HL-60 (cell line): Measurements from ENCODE around the gene OTUB1.

Source experiments
- DNase-seq, 2 experiments: peaks; one replicate each; pipeline ENCODE4 v3.0.0-alpha.2; 2010 to 2020; ENCODE audit warnings: low read depth in 1 of 2, low spot score in 1 of 2
- H3K27ac ChIP-seq: fragments of 250-450 bp; sonication (Bioruptor Pico); replicated peaks from 2 replicates; pipeline ENCODE4 v1.5.1; 2020; ENCODE audit warnings: mild to moderate bottlenecking, moderate library complexity
- H3K27me3 ChIP-seq: fragments of 250-450 bp; sonication (Bioruptor Pico); 2 replicates; pipeline ENCODE4 v1.5.1; 2021; ENCODE audit warnings: mild to moderate bottlenecking, moderate library complexity; ENCODE audit not compliant: insufficient read depth, poor library complexity, severe bottlenecking
- H3K4me3 ChIP-seq: replicated peaks from 2 replicates; pipeline ENCODE4 v1.5.1; 2011; ENCODE audit warnings: mild to moderate bottlenecking, control low read depth, low read length; ENCODE audit not compliant: insufficient read depth
- GABPA ChIP-seq: IDR thresholded peaks from 2 replicates; pipeline ENCODE4 v1.6.1; 2012; ENCODE audit warnings: low read depth
- POLR2AphosphoS5 ChIP-seq: IDR thresholded peaks from 2 replicates; pipeline ENCODE4 v1.6.1; 2012; ENCODE audit warnings: low read depth
- SPI1 ChIP-seq: IDR thresholded peaks from 2 replicates; pipeline ENCODE4 v1.6.1; 2012; ENCODE audit warnings: low read depth, mild to moderate bottlenecking, borderline replicate concordance
- TF ChIP-seq, protein P1 (sequence below): IDR thresholded peaks from 2 replicates; pipeline ENCODE4 v1.6.1; 2012; ENCODE audit warnings: low read depth; ENCODE audit not compliant: insufficient replicate concordance
- TF ChIP-seq, protein P2 (sequence below): IDR thresholded peaks from one replicate; pipeline ENCODE4 v1.5.1; 2011; ENCODE audit warnings: low read length, control low read depth, inconsistent platforms; ENCODE audit not compliant: insufficient read depth

The OTUB1 gene

DNA sequence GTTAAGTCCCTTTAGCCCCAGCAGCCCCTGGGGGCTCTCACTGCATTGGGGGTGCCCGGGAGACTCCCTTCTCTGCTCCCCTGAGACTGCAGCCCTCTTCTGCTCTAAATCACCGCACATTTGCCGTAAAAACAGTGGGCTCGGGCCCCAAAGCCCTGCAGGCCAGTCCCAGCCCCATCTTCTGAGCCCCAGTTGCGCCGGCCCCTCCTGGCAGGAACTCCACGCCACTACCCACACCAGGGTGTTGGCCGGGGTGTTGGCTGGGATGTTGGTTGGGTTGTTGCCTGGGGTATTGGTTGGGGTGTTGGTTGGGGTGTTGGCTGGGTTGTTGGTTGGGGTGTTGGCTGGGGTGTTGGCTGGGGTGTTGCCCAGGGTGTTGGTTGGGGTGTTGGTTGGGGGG is 23.5 kb downstream of the OTUB1 start:
- H3K27ac ChIP-seq: no peak overlapping the region
- no peaks in the 10 kb centered on the region for H3K27me3 ChIP-seq
- no peak overlapping the region for H3K4me3 ChIP-seq
- TF ChIP-seq GABPA (no peak), SPI1 (no peak), POLR2AphosphoS5 (no peak)
- TF ChIP-seq, protein P1, sequence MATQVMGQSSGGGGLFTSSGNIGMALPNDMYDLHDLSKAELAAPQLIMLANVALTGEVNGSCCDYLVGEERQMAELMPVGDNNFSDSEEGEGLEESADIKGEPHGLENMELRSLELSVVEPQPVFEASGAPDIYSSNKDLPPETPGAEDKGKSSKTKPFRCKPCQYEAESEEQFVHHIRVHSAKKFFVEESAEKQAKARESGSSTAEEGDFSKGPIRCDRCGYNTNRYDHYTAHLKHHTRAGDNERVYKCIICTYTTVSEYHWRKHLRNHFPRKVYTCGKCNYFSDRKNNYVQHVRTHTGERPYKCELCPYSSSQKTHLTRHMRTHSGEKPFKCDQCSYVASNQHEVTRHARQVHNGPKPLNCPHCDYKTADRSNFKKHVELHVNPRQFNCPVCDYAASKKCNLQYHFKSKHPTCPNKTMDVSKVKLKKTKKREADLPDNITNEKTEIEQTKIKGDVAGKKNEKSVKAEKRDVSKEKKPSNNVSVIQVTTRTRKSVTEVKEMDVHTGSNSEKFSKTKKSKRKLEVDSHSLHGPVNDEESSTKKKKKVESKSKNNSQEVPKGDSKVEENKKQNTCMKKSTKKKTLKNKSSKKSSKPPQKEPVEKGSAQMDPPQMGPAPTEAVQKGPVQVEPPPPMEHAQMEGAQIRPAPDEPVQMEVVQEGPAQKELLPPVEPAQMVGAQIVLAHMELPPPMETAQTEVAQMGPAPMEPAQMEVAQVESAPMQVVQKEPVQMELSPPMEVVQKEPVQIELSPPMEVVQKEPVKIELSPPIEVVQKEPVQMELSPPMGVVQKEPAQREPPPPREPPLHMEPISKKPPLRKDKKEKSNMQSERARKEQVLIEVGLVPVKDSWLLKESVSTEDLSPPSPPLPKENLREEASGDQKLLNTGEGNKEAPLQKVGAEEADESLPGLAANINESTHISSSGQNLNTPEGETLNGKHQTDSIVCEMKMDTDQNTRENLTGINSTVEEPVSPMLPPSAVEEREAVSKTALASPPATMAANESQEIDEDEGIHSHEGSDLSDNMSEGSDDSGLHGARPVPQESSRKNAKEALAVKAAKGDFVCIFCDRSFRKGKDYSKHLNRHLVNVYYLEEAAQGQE: no peak
- TF ChIP-seq, protein P2, sequence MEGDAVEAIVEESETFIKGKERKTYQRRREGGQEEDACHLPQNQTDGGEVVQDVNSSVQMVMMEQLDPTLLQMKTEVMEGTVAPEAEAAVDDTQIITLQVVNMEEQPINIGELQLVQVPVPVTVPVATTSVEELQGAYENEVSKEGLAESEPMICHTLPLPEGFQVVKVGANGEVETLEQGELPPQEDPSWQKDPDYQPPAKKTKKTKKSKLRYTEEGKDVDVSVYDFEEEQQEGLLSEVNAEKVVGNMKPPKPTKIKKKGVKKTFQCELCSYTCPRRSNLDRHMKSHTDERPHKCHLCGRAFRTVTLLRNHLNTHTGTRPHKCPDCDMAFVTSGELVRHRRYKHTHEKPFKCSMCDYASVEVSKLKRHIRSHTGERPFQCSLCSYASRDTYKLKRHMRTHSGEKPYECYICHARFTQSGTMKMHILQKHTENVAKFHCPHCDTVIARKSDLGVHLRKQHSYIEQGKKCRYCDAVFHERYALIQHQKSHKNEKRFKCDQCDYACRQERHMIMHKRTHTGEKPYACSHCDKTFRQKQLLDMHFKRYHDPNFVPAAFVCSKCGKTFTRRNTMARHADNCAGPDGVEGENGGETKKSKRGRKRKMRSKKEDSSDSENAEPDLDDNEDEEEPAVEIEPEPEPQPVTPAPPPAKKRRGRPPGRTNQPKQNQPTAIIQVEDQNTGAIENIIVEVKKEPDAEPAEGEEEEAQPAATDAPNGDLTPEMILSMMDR: no peak
- no peak for DNase-seq

DNA sequence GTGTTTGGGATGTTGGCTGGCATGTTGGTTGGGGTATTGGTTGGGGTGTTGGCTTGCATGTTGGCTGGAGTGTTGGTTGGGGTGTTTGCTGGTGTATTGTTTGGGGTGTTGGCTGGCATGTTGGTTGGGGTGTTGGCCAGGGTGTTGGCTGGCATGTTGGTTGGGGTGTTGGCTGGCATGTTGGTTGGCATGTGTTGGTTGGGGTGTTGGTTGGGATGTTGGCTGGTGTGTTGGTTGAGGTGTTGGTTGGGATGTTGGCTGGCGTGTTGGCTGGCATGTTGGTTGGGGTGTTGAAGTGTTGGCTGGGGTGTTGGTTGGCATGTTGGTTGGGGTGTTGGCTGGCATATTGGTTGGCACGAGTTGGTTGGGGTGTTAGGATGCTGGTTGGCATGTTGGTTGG is 24.5 kb downstream of the OTUB1 start:
- DNase-seq: no peak
- H3K4me3 ChIP-seq: no peak overlapping the region
- TF ChIP-seq, protein P2: no peak
- no peak for TF ChIP-seq SPI1
- no peak for TF ChIP-seq GABPA
- no peak for TF ChIP-seq POLR2AphosphoS5
- TF ChIP-seq, protein P1: no peak
- H3K27ac ChIP-seq: no peak overlapping the region
- no peaks in the 10 kb centered on the region for H3K27me3 ChIP-seq

DNA sequence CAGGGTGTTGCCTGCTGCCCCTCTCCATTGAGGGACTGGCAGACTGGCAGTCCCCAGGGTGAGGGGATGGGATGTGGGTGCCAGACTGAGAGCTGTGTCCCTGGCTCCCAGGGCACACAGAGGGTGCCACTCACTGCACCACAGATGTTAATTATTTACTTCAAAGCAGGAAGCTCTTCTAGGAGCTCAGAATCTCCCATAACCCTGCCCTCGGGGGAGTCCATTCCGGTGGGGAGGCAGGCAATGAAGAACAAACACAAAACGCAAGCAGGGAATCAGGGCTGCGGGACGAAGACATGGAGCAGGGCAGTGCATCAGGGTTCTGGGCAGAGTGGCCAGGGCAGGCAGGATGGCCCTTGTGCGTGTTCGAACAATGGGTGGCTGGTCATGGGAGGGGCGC is 25.1 kb downstream of the OTUB1 start:
- DNase-seq: no peak
- TF ChIP-seq POLR2AphosphoS5: no peak
- no peak for TF ChIP-seq SPI1
- TF ChIP-seq, protein P1: no peak
- no peak for TF ChIP-seq GABPA
- TF ChIP-seq, protein P2: no peak
- H3K27ac ChIP-seq: no peak overlapping the region
- no peaks in the 10 kb centered on the region for H3K27me3 ChIP-seq
- no peak overlapping the region for H3K4me3 ChIP-seq
